Activated CD4-positive, CD25-positive, alpha-beta regulatory T cell treated with anti-CD3 and anti-CD28 coated beads, Interleukin-2, amount 50 U/mL, for 16 hours (primary cell): Measurements from ENCODE around the gene ZNF586.
"Not testable (repeated sequence)": the region's sequence is repeated elsewhere in the genome, so short reads cannot be mapped to it uniquely, and the experiment has no call there.

Experiments used
- DNase-seq: peaks from one replicate; pipeline ENCODE4 v3.0.0-alpha.2; 2020; ENCODE audit warnings: low read depth, low spot score

The ZNF586 gene

DNA sequence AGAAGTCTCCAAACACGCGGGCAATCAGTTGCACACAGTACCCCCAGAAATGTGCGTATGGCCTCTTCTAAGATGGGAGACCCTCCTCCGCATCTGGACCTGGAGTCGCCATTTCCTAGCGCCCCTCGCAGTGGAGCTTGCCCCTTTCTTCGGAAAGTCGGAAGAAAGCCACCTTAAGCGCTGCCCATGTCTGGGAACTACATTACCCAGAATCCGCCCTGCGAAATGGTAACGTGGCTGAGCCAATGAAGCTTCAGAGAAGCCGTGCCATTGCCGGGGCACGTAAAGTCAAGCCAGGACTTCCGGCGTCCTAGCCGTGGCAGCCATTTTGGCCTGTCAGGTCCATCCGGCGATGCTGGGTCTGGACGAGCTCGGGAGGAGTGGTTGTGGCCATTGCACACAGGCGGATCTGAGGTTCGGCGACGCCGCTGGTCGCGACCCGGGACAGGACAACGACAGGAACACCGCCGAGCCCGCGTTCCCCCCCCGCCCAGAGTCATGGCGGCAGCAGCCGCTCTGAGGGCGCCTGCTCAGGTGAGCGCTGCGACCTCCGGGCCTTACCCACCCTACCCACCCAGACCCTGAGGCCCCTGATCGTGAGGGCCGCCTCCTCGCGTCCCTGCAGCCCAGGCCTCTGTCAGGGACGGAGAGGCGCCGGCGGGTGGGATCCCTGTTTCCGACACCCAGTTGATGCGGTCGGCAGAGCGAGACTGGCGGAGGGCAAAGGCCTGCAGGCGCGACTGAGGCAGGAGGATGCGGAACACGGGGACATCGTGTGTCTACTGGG, at the start of gene ZNF586:
Gene ZNF586 (plus strand): TSS at position 332 of the 787 bp plus-strand sequence. CDS start 167 bp downstream, at position 499.
- DNase-seq: peak; percentile 79

DNA sequence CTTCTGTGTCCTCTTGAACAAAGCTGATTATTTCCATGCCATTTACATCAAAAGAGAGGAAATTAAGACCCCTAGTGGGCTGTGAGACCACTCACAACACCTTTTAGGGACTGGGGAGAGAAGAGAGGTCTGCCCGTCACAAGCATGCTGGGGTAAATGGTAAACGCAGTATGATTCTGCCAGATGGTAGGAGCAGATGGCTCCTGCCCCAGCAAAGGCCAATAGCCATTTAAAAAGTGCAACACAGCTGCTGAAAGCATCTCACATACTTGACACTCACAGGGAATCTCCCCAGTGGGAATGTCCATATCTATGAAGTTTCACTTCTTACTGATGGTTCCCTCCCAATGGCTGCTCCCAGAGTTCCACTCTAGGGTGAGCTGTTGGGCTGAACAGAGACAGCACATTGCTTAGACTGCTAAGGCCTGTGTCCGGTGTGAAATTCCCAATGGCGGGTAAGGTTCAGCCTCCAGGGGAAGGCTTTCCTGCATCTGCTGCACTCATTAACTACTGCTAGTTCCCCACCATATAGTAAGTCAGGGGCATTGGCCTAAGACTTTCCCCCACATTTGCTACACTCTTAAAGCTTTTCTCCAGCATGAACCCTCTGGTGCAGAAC, 49.5 kb upstream of the ZNF586 start:
- no peak for DNase-seq

DNA sequence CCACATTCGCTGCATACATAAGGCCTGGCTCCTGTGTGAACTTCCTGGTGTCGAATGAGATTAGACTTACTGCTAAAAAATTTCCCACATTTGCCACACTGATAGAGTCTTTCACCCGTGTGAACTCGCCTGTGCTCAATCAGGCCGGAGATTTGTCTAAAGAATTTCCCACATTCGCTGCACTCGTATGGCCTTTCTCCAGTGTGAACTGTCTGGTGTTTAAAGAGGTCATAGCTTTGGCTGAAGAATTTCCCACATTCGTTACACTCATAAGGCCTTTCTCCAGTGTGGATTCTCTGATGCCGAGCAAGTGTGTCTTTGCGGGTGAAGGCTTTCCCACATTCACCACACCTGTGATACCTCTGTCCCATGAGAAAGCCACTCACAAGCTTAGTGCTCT, 48.6 kb upstream of the ZNF586 start:
- DNase-seq: no peak

DNA sequence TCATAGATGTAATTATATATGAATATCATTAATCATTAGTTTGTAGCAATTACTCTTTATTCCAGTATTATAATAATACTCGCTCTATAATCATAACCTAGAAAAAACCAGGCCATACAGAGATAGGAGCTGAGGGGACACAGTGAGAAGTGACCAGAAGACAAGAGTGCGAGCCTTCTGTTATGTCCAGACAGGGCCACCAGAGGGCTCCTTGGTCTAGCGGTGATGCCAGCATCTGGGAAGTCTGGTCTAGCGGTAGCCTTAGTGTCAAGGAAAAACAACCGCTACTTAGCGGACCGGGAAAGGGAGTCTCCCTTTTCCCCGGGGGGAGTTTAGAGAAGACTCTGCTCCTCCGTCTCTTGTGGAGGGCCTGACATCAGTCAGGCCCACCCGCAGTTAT, 31.2 kb upstream of the ZNF586 start:
- DNase-seq: not testable (repeated sequence)

DNA sequence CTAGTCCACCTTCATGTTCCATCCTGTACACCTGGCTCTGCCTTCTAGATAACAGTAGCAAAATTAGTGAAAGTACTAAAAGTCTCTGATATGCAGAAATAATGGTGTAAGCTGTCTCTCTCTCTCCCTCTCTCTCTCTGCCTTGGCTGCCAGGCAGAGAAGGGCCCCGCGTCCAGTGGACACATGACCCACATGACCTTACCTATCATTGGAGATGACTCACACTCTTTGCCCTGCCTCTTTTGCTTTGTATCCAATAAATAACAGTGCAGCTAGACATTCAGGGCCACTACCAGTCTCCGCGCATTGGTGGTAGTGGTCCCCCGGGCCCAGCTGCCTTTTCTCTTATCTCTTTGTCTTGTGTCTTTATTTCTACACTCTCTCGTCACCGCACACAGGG, 30.7 kb upstream of the ZNF586 start:
- DNase-seq: not testable (repeated sequence)

DNA sequence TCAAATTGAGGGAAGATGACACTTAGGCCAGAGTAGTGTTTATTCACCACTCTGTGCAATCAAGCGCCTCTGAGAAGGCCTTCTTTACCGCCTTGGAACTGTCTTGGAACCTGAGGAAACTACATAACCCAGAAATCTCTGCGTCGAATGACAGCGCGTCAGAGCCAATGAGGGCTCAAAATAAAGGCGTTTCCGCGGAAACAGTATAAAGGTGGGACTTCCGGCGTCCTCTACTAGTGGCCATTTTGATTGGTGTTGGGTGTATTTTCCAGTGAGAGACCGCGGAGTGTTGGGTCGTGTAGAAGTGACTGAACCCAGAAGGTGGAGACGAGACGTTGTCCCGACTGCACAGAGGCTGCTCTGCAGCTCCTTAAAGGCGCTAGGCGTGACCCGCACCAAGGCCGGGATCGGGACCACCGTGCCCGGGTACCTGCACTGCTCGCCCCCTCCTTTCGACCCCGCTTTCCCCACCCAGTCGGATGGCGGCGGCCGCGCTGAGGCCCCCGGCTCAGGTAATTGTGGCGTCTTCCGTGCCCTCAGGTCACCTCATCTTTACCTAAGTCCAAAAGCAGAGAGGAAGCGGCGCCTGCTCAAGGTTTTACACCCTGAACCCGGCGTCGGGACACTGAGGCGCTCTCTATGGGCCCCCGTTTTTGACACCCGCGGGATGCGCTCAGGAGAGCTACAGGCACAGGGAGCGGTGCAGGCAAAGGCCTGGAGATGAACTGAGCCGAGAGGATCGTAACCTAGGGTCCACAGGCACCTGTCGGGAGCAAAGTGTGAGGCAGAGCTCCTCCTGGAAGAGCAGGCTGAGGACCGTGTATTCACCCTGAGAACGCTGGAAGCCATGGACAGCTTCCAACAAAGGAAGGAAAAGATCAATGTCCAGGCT, 22.6 kb upstream of the ZNF586 start, which contains the start of gene ZNF776:
Gene ZNF776 (plus strand): TSS at position 236 of the 892 bp plus-strand sequence. CDS start 244 bp downstream, at position 480.
- DNase-seq: peak; percentile 75

DNA sequence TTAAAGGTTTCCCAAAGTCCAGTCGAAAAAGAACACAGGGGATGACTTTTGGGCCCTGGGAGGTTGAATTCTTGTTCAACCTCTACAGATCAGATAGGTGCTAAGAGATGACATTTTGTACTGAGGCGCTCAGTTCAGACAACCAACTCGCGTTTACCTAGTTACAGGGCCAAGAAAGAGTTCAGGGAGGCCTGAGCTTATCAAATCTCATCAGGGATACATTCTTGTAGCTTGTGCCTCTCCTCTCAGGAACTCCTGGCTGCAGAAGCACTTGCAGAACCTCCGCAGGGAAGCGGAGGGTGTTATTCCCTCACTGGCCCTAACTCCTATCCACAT, 22.0 kb upstream of the ZNF586 start:
- DNase-seq: no peak

DNA sequence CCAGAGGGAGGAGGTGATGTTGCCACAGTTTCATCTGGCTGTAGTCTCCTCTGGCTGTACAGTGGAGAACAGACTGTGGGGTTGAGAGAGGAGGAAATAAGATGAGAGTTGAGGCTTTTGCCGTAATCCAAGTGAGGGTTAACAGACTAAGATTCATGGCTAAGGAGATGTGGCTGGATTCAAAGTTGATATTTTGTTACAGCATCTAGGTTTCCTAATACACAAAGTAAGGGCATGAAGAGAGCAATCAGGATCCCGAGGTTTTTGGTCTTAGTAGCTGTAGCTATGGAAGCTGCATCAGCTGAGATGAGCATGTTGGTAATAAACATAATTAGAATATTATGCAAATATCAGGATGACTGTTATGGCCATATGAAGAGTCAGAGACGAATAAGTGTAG, 21.4 kb upstream of the ZNF586 start:
- DNase-seq: no peak

DNA sequence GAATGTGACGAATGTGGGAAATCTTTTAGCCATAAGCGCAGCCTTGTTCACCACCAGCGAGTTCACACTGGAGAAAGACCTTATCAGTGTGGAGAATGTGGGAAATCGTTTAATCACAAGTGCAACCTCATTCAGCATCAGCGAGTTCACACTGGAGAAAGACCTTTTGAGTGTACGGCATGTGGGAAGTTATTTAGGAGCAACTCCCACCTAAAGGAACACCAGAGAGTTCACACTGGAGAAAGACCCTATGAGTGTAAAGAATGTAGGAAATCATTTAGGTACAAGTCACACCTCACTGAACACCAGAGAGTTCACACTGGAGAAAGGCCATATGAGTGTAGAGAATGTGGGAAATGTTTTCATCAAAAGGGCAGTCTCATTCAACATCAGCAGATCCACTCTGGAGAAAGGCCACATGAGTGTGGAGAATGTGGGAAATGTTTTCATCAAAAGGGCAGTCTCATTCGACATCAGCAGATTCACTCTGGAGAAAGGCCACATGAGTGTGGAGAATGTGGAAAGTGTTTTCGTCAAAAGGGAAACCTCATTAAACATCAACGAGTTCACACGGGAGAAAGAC, 15.3 kb upstream of the ZNF586 start:
- DNase-seq: no peak

DNA sequence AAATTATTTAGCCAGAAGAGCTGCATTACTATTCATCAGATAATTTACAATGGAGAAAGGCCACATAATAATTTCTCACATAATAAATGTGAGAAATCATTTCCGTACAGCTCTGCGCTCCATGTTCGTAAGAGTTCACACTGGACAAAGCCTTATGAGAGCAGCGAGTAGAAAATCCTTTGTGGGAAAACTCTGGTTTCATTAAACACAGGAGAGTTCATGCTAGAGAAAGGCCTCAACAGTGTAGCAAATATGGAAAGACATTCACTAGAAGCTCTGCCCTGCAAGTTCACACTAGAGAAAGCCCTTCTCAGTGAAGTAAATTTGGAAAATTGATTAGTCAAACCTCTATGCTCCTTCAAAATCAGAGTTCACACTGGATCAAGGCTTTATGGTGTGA, 14.4 kb upstream of the ZNF586 start:
- DNase-seq: no peak

DNA sequence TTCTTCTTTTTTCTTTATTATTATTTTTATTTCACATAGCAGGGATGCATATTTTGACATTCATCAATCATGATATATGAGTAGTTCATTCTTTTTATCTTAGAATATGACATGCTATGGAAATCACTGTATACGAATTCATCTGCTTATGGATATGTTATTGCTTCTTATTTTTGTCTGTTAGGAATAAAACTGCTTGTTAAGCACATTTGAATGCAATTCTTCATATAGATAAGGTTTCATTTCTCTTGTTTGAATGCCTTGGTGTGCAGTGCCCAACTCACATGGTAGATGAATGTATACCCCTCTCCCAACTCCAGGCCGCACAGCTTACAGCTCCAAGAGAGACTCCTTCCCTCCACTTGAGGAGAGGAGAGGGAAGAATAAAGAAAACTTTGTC, 11.5 kb upstream of the ZNF586 start:
- no peak for DNase-seq

DNA sequence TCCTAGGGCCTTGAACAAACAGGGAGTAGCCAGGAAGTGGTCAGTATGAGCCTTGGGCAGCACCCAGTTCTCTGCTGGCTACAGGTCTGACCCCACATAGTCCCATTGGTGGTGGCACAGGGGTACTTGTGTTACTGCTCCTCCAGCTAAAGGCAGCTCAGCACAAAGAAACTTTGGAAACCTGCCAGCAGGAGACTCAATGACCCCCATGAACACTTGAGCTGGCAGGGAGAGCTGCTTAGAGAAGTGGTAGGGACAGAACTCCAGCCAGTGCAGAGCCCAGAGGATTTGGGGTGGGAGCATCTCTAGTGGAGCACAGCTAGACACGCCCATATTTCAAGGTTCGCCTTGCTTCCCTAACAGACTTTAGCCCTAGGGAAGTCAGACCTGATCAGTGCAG, 10.4 kb upstream of the ZNF586 start:
- DNase-seq: no peak

DNA sequence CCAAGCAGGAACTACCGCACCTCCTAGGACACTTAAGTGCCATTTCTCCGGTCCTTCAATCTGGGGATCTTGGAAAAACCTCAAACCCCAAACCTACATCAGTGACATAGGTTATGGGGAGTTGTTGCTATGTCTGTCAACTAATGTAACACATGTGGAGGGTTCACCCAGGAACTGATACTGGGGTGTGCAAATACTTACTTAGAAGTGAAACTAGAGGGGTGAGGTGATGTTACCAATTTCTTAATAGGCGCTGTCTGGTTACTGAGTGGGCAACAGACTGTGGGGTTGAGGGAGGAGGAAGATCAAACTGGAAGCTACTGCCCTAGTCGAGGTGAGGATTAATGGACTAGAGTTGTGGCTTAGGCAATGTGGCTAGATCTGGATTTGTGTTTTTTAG, 1.9 kb downstream of the ZNF586 start:
- DNase-seq: no peak

DNA sequence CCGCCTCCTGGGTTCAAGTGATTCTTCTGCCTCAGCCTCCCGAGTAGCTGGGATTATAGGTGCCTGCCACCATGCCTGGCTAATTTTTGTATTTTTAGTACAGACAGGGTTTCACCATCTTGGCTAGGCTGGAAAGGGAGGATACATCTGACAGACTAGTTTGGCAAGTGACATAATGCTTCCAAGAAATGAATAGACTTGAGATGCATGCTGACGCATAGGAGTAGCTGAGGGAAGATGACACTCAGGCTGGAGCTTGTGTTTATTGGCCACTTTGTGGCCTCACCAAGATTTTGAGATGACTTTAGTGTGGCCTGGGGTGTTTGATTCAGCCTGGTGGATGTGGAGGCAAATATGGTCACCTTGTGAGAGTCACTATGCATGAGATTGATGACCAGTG, 4.0 kb downstream of the ZNF586 start:
- no peak for DNase-seq

DNA sequence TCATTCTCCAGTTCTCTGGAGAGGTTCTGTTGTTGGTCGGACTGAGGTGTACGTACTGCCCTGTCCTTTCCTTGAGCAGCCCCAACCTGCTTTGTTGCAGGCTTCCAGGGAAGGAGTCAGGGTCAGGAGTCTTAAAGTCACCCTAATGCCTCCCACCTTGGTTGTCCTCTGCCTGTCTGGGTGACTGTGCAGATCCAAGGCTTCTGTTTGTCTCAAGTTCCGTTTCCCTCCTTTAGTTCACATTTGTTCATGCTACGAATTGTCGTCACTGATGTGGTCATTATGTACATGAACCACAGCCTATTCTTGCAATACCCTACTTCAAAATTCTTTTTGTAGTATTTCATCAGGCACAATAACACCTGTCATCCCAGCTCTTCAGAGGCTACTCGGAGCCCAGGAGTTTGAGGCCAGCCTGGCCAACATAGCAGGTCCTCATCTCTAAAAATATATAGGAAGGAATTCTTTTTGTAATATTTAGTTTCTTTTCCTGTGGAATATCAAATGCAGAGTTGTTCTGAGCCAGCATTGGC, 7.4 kb downstream of the ZNF586 start:
- no peak for DNase-seq

DNA sequence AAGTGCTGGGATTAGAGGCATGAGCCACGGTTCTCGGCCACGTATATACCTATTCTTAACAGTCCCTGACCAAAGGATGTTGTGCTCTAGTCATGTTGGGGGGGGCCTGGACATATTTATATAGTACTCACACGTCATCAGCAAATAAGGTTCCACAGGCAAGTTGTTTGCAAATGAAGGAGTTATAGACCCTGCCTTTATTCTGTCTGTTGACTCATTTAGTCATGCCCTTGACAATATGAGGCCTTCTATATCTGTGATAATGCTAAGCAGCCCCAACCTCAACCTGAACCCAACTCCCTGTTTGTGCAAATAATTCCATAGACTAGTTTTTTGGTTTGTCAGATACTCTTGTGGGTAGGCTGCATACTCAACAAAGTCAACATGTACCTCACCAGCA, 8.9 kb downstream of the ZNF586 start:
- DNase-seq: no peak

DNA sequence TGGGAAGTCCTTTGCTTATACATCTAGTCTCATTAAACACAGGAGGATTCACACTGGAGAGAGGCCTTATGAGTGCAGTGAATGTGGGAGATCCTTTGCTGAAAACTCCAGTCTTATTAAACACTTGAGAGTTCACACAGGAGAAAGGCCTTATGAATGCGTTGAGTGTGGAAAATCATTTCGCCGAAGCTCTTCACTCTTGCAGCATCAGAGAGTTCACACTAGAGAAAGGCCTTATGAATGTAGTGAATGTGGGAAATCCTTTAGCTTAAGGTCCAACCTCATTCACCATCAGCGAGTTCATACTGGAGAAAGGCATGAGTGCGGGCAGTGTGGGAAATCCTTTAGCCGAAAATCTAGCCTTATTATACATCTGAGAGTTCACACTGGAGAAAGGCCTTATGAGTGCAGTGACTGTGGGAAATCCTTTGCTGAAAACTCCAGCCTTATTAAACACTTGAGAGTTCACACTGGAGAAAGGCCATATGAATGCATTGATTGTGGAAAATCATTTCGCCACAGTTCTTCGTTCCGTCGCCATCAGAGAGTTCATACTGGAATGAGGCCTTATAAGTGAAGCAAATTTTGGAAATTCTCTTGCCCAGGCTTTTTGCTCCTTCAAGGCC, 9.9 kb downstream of the ZNF586 start:
- no peak for DNase-seq

DNA sequence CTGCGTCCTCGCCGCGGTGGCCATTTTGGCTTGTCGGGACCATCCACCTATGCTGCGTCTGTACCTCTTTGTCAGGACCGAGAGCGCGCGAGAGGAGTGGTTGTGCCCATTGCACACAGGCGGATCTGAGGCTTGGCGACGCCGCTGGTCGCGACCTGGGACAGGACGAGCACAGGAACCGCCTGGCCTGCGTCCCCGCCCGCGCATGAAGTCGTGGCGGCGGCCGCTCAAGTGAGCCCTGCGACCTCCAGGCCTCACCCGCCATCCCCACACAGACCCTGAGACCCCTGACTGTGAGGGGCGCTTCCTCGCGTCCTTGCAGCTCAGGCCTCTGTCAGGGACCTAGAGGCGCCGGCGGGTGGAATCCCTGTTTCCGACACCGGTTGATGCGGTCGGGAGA, 16.8 kb downstream of the ZNF586 start:
- DNase-seq: no peak

DNA sequence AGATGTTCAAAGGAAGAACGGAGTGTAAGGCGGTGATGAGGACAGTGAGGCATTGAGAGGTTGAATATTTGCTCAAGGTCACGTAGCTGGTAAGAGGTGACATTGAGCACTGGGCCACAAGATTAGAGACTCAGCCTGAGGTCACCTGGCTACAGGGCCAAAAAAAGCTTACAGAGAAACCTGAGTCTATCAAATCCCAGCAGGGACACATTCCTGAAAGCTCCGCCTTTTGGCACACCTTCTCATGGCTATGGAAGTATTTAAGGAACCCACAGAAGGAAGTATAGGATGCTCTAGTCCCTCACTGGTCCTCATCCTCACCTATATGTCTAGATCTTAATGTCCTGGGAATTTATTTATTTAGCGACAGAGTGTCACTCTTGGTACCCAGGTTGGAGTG, 17.4 kb downstream of the ZNF586 start:
- DNase-seq: no peak

DNA sequence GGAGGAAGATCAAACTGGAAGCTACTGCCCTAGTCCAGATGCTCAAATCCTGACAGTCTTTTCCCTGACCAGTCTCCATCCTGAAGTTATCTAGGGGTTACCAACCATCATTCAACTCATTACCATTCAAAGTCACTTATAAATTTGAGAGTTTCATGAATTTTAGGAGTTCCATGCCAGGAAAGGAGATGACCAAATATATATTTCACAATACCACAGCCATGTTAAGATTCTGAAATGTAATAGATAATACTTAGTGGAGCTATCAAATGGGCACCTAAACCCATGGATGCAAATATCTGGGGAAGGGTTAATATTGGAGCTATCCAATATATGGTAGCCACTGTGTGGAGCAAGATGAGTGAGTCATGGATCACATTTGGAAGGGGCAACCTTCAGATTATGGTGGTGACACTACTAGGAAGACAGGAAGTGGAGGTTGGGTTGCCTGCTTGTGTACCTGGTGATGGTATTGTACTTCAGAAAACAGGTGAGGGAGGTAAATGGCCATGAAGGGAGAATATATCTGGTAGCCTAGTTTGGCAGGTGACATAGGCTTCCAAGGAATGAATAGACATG, 18.7 kb downstream of the ZNF586 start:
- DNase-seq: no peak

DNA sequence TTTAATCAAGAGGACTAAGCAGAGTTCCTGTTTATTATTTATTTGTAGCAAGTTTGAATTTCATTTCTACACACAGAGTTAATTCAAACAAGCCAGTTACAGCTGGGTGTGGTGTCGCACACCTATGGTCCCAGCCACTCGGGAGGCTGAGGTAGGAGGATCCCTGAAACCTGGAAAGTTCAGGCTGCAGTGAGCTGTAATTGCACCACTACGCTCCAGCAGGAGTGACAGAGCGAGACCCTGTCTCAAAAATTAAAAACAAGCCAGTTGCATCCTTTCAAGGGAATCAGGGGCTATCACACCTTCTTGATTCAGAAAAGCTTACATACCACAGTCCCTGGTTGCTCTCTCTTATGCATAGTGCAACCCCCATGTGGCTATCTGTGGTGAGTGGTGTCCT, 19.8 kb downstream of the ZNF586 start:
- no peak for DNase-seq
